Measurements from ENCODE around the gene ACOT13. TPM values are rescaled to one million over a fixed set of nuclear protein-coding genes. Genes with fewer than 3 reads are reported as not detected.

ACOT13 gene
- total RNA-seq, 1 experiment from 2014 or later = 31.4 TPM

DNA sequence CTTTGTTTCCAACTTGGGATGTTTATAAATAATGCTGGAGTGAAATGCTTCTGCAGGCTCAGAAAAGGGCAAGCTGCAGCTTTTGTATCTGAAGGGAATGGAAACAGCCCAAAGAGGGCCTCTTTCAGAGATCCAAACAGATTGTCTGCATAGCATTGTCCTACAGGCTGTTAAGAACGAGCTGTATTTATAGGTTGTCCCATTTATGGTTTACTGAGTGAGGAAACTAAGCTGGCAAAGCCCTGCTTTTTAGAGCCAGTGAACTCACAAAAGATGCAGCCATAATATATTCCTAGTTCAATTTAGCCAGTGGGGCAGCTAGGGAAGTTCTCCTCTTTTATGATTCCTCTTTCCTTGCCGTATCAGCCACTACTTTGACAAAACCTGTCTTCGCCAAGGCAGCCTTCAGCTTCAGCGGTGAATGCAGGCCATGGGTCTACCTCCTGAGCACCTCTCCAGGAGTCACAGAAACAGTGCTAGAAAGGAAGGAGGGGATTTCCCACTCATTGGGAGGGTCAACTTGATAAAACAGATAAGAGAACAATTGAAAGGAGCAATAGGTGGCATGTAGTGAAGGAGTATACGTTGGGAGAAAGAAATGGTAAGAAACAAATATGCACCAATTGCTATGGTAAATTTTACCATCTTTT is 35.9 kb upstream of the ACOT13 start:
- intact Hi-C loops (cut with micrococcal nuclease) = no loop called here
- TF ChIP-seq CTCF (IDR thresholded peaks at IDR 0.05; ENCODE audit: unreplicated experiment) = no peak
- no TSS peak for BruUV-seq (replicated peaks)
- ChIA-PET CTCF (no interaction called here), POLR2A (no interaction called here)
- no peaks in the 10 kb centered on the region for H3K36me3 Mint-ChIP-seq (ENCODE audit: insufficient read depth, unreplicated experiment)
- H3K27me3 Mint-ChIP-seq (ENCODE audit: insufficient read depth, unreplicated experiment) = no peaks in the 10 kb centered on the region
- no peak overlapping the region for H3K4me3 Mint-ChIP-seq (ENCODE audit: unreplicated experiment)
- H3K4me1 Mint-ChIP-seq (ENCODE audit: insufficient read depth, unreplicated experiment) = no peaks in the 10 kb centered on the region
- DNase-seq (ENCODE audit: unreplicated experiment) = no peak
- no peak overlapping the region for H3K27ac Mint-ChIP-seq (ENCODE audit: low read depth, unreplicated experiment)
- H3K9me3 Mint-ChIP-seq (ENCODE audit: unreplicated experiment) = no peaks in the 10 kb centered on the region

- no peak for DNase-seq (ENCODE audit: unreplicated experiment)
- Mint-ChIP-seq H3K36me3 (ENCODE audit: insufficient read depth, unreplicated experiment) (no peaks in the 10 kb centered on the region), H3K4me1 (ENCODE audit: insufficient read depth, unreplicated experiment) (no peaks in the 10 kb centered on the region), H3K4me3 (ENCODE audit: unreplicated experiment) (no peak overlapping the region), H3K27me3 (ENCODE audit: insufficient read depth, unreplicated experiment) (no peaks in the 10 kb centered on the region), H3K27ac (ENCODE audit: low read depth, unreplicated experiment) (no peak overlapping the region), H3K9me3 (ENCODE audit: unreplicated experiment) (no peaks in the 10 kb centered on the region)
- ChIA-PET CTCF (interaction anchor here (0.6 to 0.9 kb wide), 2 partner anchors 47 to 1782 kb away, joined by 3 to 4 read pairs; no protein-coding TSS in a partner anchor), POLR2A (no interaction called here)
- TF ChIP-seq CTCF (IDR thresholded peaks at IDR 0.05; ENCODE audit: unreplicated experiment) = no peak
- intact Hi-C loops (cut with micrococcal nuclease) = no loop called here
- BruUV-seq (replicated peaks) = no TSS peak
Observed at GRCh38 chr6:24631671-24632070, 35.2 kb upstream of the ACOT13 start.

DNA sequence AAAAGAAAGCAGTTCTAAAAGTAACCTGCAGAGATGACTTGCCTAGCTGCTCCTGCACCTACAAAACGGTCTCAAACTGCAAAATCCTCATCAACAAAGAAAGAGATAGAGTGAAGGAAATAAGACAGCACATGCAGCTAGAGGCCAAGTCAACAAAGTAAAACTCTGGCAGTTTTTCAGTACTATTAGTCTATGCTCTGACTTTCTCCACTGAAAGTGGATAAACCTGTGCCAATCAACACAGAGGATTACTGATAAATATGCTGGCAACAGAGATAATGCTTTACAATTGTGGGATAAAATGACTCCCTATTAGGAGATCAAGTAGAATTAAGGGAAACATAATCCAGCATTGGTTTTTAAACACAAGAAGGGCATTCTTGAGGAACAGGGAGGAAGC is 34.3 kb upstream of the ACOT13 start:
- H3K27me3 Mint-ChIP-seq (ENCODE audit: insufficient read depth, unreplicated experiment) = no peaks in the 10 kb centered on the region
- ChIA-PET CTCF (interaction anchor here (0.6 to 0.9 kb wide), 2 partner anchors 48 to 444 kb away, joined by 3 to 4 read pairs; no protein-coding TSS in a partner anchor), POLR2A (no interaction called here)
- H3K9me3 Mint-ChIP-seq (ENCODE audit: unreplicated experiment) = peaks cover under 1% of the 10 kb centered on the region
- no peaks in the 10 kb centered on the region for H3K36me3 Mint-ChIP-seq (ENCODE audit: insufficient read depth, unreplicated experiment)
- H3K4me3 Mint-ChIP-seq (ENCODE audit: unreplicated experiment) = no peak overlapping the region
- intact Hi-C loops (cut with micrococcal nuclease) = no loop called here
- no peak overlapping the region for H3K27ac Mint-ChIP-seq (ENCODE audit: low read depth, unreplicated experiment)
- no peak for DNase-seq (ENCODE audit: unreplicated experiment)
- no TSS peak for BruUV-seq (replicated peaks)
- TF ChIP-seq CTCF (IDR thresholded peaks at IDR 0.05; ENCODE audit: unreplicated experiment) = no peak
- H3K4me1 Mint-ChIP-seq (ENCODE audit: insufficient read depth, unreplicated experiment) = no peaks in the 10 kb centered on the region

- H3K9me3 Mint-ChIP-seq (ENCODE audit: unreplicated experiment) = peaks cover 7% of the 10 kb centered on the region
- intact Hi-C loops (cut with micrococcal nuclease) = no loop called here
- peaks cover 6% of the 10 kb centered on the region for H3K36me3 Mint-ChIP-seq (ENCODE audit: insufficient read depth, unreplicated experiment)
- H3K4me1 Mint-ChIP-seq (ENCODE audit: insufficient read depth, unreplicated experiment) = no peaks in the 10 kb centered on the region
- H3K27me3 Mint-ChIP-seq (ENCODE audit: insufficient read depth, unreplicated experiment) = no peaks in the 10 kb centered on the region
- ChIA-PET POLR2A (interaction anchor here (1.1 kb wide), 1 partner anchor 32 kb away, joined by 3 read pairs; no protein-coding TSS in a partner anchor), CTCF (interaction anchor here (0.5 to 1.5 kb wide), 4 partner anchors 9 to 73 kb away, joined by 3 to 6 read pairs (median 4); partner anchors contain the start of gene ACOT13)
- H3K4me3 Mint-ChIP-seq (ENCODE audit: unreplicated experiment) = no peak overlapping the region
- no peak for TF ChIP-seq CTCF (IDR thresholded peaks at IDR 0.05; ENCODE audit: unreplicated experiment)
- DNase-seq (ENCODE audit: unreplicated experiment) = no peak
- BruUV-seq (replicated peaks) = no TSS peak
- no peak overlapping the region for H3K27ac Mint-ChIP-seq (ENCODE audit: low read depth, unreplicated experiment)
Observed at GRCh38 chr6:24636681-24637080, 30.2 kb upstream of the ACOT13 start.

Measured in MCF 10A (cell line).